IMR-90 (cell line): ENCODE data around the gene CDK5RAP3. TPM values are rescaled to one million over a fixed set of nuclear protein-coding genes. Genes with fewer than 3 reads are reported as not detected.

Source experiments
- ATAC-seq: fragments of 200-7000 bp; cut with Tn5 transposase; 2 replicates; pipeline ENCODE4 v1.9.1; 2020; ENCODE audit warnings: low read depth, mild to moderate bottlenecking, moderate library complexity
- BruUV-seq: library from RNA; stranded (reverse); fragments of 400-500 nt; replicated peaks from 2 replicates; lab custom pipeline; 2021; lab: Mats Ljungman, UMichigan
- CTCF ChIA-PET: fragments of 300-600 bp; formaldehyde crosslinking; extraction: SDS; loops from one replicate; lab custom pipeline; 2021; ENCODE audit warnings: antibody characterized with exemption; lab: Yijun Ruan, JAX
- POLR2A ChIA-PET: fragments of 300-600 bp; sonication (Branson Sonifier 250); formaldehyde crosslinking; loops from one replicate; lab custom pipeline; 2022; ENCODE audit warnings: antibody characterized with exemption; ENCODE audit not compliant: unreplicated experiment; lab: Charles Lee
- DNase-seq: peaks from one replicate; pipeline ENCODE4 v3.0.0; 2013
- H2AFZ ChIP-seq: replicated peaks from 2 replicates; pipeline ENCODE3; 2013; ENCODE audit warnings: low read length, mild to moderate bottlenecking; ENCODE audit not compliant: poor library complexity
- H2AK5ac ChIP-seq: 2 replicates; pipeline ENCODE4 v1.6.1; 2013; ENCODE audit warnings: low read depth, low read length, inconsistent platforms
- H2AK9ac ChIP-seq: replicated peaks from 2 replicates; pipeline ENCODE3; 2013; ENCODE audit warnings: mild to moderate bottlenecking, low read depth, low read length, moderate library complexity; ENCODE audit not compliant: poor library complexity
- H2BK120ac ChIP-seq: 2 replicates; pipeline ENCODE4 v1.6.1; 2013; ENCODE audit warnings: low read depth, low read length, inconsistent platforms
- H2BK15ac ChIP-seq: 3 replicates; pipeline ENCODE4 v1.6.1; 2013; ENCODE audit warnings: low read depth, low read length, inconsistent platforms
- H2BK20ac ChIP-seq: 2 replicates; pipeline ENCODE4 v1.6.1; 2013; ENCODE audit warnings: low read depth, mild to moderate bottlenecking, inconsistent platforms, low read length, moderate library complexity
- H2BK5ac ChIP-seq: 2 replicates; pipeline ENCODE4 v1.6.1; 2013; ENCODE audit warnings: mild to moderate bottlenecking, low read depth, low read length, inconsistent platforms; ENCODE audit not compliant: poor library complexity, severe bottlenecking
- H3K14ac ChIP-seq: replicated peaks from 2 replicates; pipeline ENCODE4 v1.6.1; 2013; ENCODE audit warnings: low read depth, low read length, inconsistent platforms
- H3K18ac ChIP-seq: 2 replicates; pipeline ENCODE4 v1.6.1; 2013; ENCODE audit warnings: low read depth, low read length, control low read depth
- H3K23ac ChIP-seq: 2 replicates; pipeline ENCODE4 v1.6.1; 2013; ENCODE audit warnings: low read depth, low read length, inconsistent platforms
- H3K27ac ChIP-seq: 2 replicates; pipeline ENCODE4 v1.5.1; 2013; ENCODE audit warnings: mild to moderate bottlenecking, control low read depth, low read length; ENCODE audit not compliant: insufficient read depth
- H3K27me3 ChIP-seq: 2 replicates; pipeline ENCODE4 v1.6.1; 2013; ENCODE audit warnings: low read length; ENCODE audit not compliant: control insufficient read depth, insufficient read depth
- H3K36me3 ChIP-seq: 2 replicates; pipeline ENCODE4 v1.6.1; 2013; ENCODE audit warnings: low read length, mixed read lengths; ENCODE audit not compliant: control insufficient read depth, insufficient read depth
- H3K4ac ChIP-seq: 2 replicates; pipeline ENCODE4 v1.6.1; 2013; ENCODE audit warnings: low read depth, low read length, inconsistent platforms
- H3K4me1 ChIP-seq: 2 replicates; pipeline ENCODE4 v1.6.1; 2013; ENCODE audit warnings: low read length, mixed read lengths; ENCODE audit not compliant: control insufficient read depth, insufficient read depth
- H3K4me2 ChIP-seq: 2 replicates; pipeline ENCODE4 v1.6.1; 2013; ENCODE audit warnings: low read depth, mild to moderate bottlenecking, control low read depth, low read length, moderate library complexity
- H3K4me3 ChIP-seq: 2 replicates; pipeline ENCODE4 v1.5.1; 2013; ENCODE audit warnings: low read depth, mild to moderate bottlenecking, control low read depth, low read length, moderate library complexity; ENCODE audit not compliant: insufficient read depth
- H3K56ac ChIP-seq: 2 replicates; pipeline ENCODE4 v1.6.1; 2013; ENCODE audit warnings: low read length, inconsistent platforms; ENCODE audit not compliant: insufficient read depth; ENCODE audit errors: extremely low read depth
- H3K79me1 ChIP-seq, 2 experiments: 2 replicates each; pipeline ENCODE4 v1.6.1; 2013; ENCODE audit warnings: low read length in 2 of 2, inconsistent platforms in 1 of 2, low read depth in 1 of 2
- H3K9ac ChIP-seq: 2 replicates; pipeline ENCODE4 v1.6.1; 2013; ENCODE audit warnings: low read depth, low read length, control low read depth
- H3K9me1 ChIP-seq: 2 replicates; pipeline ENCODE4 v1.6.1; 2013; ENCODE audit warnings: low read length, inconsistent platforms; ENCODE audit not compliant: insufficient read depth
- H3K9me3 ChIP-seq: 2 replicates; pipeline ENCODE4 v1.6.1; 2013; ENCODE audit warnings: low read length; ENCODE audit not compliant: control insufficient read depth, insufficient read depth
- H4K20me1 ChIP-seq: 2 replicates; pipeline ENCODE4 v1.6.1; 2013; ENCODE audit warnings: low read length, inconsistent platforms; ENCODE audit not compliant: insufficient read depth
- H4K5ac ChIP-seq: 2 replicates; pipeline ENCODE4 v1.6.1; 2013; ENCODE audit warnings: mild to moderate bottlenecking, low read depth, low read length, control low read depth
- H4K8ac ChIP-seq, 2 experiments: 2 replicates each; pipeline ENCODE4 v1.6.1; 2013; ENCODE audit warnings: low read depth in 2 of 2, low read length in 2 of 2, control low read depth in 1 of 2, inconsistent platforms in 1 of 2
- H4K91ac ChIP-seq: 2 replicates; pipeline ENCODE4 v1.6.1; 2013; ENCODE audit warnings: low read depth, low read length, inconsistent platforms; ENCODE audit not compliant: insufficient read depth
- CHD1 ChIP-seq: IDR thresholded peaks from 2 replicates; pipeline ENCODE4 v1.6.1; 2012; ENCODE audit warnings: low read depth, low read length, improper control_type of control experiment
- MAFK ChIP-seq: IDR thresholded peaks from 2 replicates; pipeline ENCODE4 v1.6.1; 2012; ENCODE audit warnings: low read depth, low read length, improper control_type of control experiment
- MAZ ChIP-seq: IDR thresholded peaks from 2 replicates; pipeline ENCODE4 v1.6.1; 2012; ENCODE audit warnings: low read depth, mild to moderate bottlenecking, low read length, improper control_type of control experiment, moderate library complexity, borderline replicate concordance
- MXI1 ChIP-seq: IDR thresholded peaks from 2 replicates; pipeline ENCODE4 v1.6.1; 2012; ENCODE audit warnings: low read depth, mild to moderate bottlenecking, low read length, moderate library complexity, borderline replicate concordance
- NFE2L2 ChIP-seq: fragments of 150-350 bp; IDR thresholded peaks from 2 replicates; pipeline ENCODE4 v1.6.1; 2016; ENCODE audit warnings: low read depth, mild to moderate bottlenecking, low read length
- RFX5 ChIP-seq: IDR thresholded peaks from 2 replicates; pipeline ENCODE4 v1.8.0; 2012; ENCODE audit warnings: low read depth, mild to moderate bottlenecking, low read length, moderate library complexity
- WGBS, 2 experiments: methylation state at CpG; one replicate each; pipeline versions ENCODE4 v1.1.5 to v1.1.7; 2013; ENCODE audit warnings: missing lambda C conversion rate in 2 of 2; ENCODE audit not compliant: insufficient read length in 1 of 2; ENCODE audit errors: extremely low coverage in 2 of 2; 5-methylcytosine and 5-hydroxymethylcytosine counted together
- dilution Hi-C: fragments of 300-500 bp; cut with HindIII; formaldehyde crosslinking; loops from one replicate; pipeline ENCODE4 v1.14.3; 2018; ENCODE audit warnings: low sequenced_read_pairs; ENCODE audit not compliant: unreplicated experiment
- in situ Hi-C: fragments of 300-500 bp; cut with MboI; formaldehyde crosslinking; loops from 3 replicates; pipeline ENCODE4 v1.14.3; 2019; ENCODE audit warnings: low sequenced_read_pairs, inconsistent platforms, mixed read lengths
- intact Hi-C: fragments of 100-400 bp; cut with micrococcal nuclease; formaldehyde crosslinking; loops from 2 replicates; pipeline ENCODE4 v1.10.0; 2022
- polyA plus RNA-seq, 3 experiments: library from polyadenylated mRNA; depleted of rRNA; stranded (reverse); fragments of >200 nt; gene quantifications; 2 replicates each; pipeline ENCODE4 v1.2.3, GENCODE V29; 2012; ENCODE audit warnings: low replicate concordance in 1 of 3
- total RNA-seq: library from RNA; depleted of rRNA; stranded (reverse); fragments of >200 nt; gene quantifications from 2 replicates; pipeline ENCODE4 v1.2.3, GENCODE V29; 2012
- TF ChIP-seq, protein P1 (sequence below): fragments of 150-350 bp; IDR thresholded peaks from 2 replicates; pipeline ENCODE4 v1.6.1; 2016; ENCODE audit warnings: low read depth, mild to moderate bottlenecking, low read length, moderate library complexity, borderline replicate concordance

Gene CDK5RAP3
- total and polyA plus RNA-seq, 2 of the 4 experiments (the other 2 are of a cell fraction) = 75.3 to 153 TPM

DNA sequence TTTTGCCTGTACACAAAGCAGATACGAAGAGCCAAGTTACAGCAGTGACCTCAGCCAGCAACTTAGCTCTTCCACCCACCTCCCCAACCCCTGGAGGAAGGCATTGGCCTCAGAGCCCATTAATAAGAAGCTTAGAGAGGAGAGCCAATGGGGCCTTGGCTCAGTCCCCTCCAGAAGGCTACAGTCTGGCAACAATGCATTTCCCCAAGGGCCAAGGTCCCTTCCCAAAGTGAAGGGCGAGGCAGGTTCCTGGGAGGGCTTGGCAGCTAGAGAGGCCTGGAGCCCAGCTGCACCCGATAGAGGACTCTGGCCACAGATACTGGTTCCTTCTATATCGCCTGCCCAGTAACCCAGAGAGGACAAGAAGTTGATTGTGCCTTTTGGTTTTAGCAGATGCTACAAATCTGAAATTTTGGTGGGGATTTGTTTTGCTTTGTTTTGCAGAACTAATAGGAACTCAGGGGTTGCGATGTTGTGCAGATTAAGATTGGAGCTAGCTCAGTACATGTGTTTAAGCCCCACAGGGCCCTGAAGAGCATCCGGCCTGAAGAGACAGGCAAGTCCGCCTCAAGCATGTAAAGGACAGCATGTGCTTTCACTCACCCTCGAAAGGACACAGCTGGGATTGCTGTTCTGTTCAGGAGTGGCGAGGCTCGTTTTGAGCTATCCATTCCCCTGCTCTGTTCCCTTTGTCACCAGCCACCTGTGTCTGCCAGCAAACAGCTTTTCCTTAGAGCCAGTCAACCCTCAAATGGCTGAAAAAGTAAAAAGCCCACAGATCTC lies 41.5 kb upstream of the CDK5RAP3 start:
- no peak overlapping the region for H4K5ac ChIP-seq
- intact Hi-C loops = no loop called here
- H3K23ac ChIP-seq = no peak overlapping the region
- no peak overlapping the region for H3K14ac ChIP-seq
- in situ Hi-C loops = no loop called here
- 82% methylated on average over 4 of the region's 10 CpGs; no CpG with 5 or more reads in 1 of the 2 experiments for WGBS, 2 experiments
- DNase-seq = no peak
- no peak overlapping the region for H2AK9ac ChIP-seq
- no peaks in the 10 kb centered on the region for H3K4me1 ChIP-seq
- no peak for TF ChIP-seq MAFK
- TF ChIP-seq CHD1 = no peak
- TF ChIP-seq MAZ = no peak
- TF ChIP-seq, protein P1, sequence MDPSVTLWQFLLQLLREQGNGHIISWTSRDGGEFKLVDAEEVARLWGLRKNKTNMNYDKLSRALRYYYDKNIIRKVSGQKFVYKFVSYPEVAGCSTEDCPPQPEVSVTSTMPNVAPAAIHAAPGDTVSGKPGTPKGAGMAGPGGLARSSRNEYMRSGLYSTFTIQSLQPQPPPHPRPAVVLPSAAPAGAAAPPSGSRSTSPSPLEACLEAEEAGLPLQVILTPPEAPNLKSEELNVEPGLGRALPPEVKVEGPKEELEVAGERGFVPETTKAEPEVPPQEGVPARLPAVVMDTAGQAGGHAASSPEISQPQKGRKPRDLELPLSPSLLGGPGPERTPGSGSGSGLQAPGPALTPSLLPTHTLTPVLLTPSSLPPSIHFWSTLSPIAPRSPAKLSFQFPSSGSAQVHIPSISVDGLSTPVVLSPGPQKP = no peak
- TF ChIP-seq RFX5 = no peak
- TF ChIP-seq MXI1 = no peak
- TF ChIP-seq NFE2L2 = no peak
- H3K56ac ChIP-seq = no peak overlapping the region
- POLR2A ChIA-PET = no interaction called here
- no peak overlapping the region for H2BK15ac ChIP-seq
- H3K9me1 ChIP-seq = peaks cover 3% of the 10 kb centered on the region; the same call in 1 of the 2 replicates
- BruUV-seq = no TSS peak
- no peak overlapping the region for H2BK120ac ChIP-seq
- peaks cover 27% of the 10 kb centered on the region for H3K36me3 ChIP-seq
- dilution Hi-C loops = no loop called here
- no peak overlapping the region for H3K18ac ChIP-seq
- H3K4me2 ChIP-seq = no peak overlapping the region
- no peak overlapping the region for H3K4me3 ChIP-seq
- H3K27ac ChIP-seq = no peak overlapping the region
- H2BK20ac ChIP-seq = no peak overlapping the region
- no peak overlapping the region for H3K9ac ChIP-seq
- H3K79me1 ChIP-seq = no peaks in the 10 kb centered on the region
- H4K91ac ChIP-seq = no peak overlapping the region
- CTCF ChIA-PET = interaction anchor here (0.6 kb wide), 1 partner anchor 19 kb away, joined by 3 read pairs; no protein-coding TSS in a partner anchor
- no peak for ATAC-seq
- H2BK5ac ChIP-seq = no peak overlapping the region
- H2AK5ac ChIP-seq = no peak overlapping the region
- no peak overlapping the region for H2AFZ ChIP-seq
- H4K8ac ChIP-seq = no peak overlapping the region
- H3K9me3 ChIP-seq = no peaks in the 10 kb centered on the region
- no peaks in the 10 kb centered on the region; the same call in 1 of the 2 replicates for H4K20me1 ChIP-seq
- H3K27me3 ChIP-seq = no peaks in the 10 kb centered on the region
- H3K4ac ChIP-seq = no peak overlapping the region
